HG02973 (cell line): ENCODE data around the gene CHAC2.
A peak's percentile ranks its signal among the peaks of the same experiment; 100 is the strongest.
"Not testable (repeated sequence)": the region's sequence is repeated elsewhere in the genome, so short reads cannot be mapped to it uniquely, and the experiment has no call there.

Experiments
- ATAC-seq: cut with Tn5 transposase; IDR thresholded peaks from one replicate; pipeline ENCODE4 v1.9.1; 2021; ENCODE audit warnings: moderate library complexity; ENCODE audit not compliant: unreplicated experiment

The CHAC2 gene

DNA sequence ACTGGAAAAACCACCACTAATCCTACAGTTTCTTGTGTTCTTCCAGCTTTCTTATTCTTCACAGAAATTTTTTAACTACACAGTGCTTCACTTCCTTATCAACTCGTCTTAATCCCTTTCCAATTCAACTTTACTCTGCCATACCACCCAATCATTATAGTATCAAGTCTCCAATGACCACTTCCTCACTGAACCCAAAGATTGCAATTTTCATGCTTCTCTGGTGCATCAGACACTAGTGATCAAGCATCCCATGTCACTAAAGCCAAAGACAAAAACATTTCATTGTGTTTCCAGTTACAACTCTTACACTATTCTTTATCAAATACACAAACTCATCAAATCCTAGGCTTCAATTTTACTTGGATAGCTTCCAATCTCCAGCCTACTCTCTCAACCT, 9.5 kb downstream of the CHAC2 start:
- ATAC-seq = no peak

DNA sequence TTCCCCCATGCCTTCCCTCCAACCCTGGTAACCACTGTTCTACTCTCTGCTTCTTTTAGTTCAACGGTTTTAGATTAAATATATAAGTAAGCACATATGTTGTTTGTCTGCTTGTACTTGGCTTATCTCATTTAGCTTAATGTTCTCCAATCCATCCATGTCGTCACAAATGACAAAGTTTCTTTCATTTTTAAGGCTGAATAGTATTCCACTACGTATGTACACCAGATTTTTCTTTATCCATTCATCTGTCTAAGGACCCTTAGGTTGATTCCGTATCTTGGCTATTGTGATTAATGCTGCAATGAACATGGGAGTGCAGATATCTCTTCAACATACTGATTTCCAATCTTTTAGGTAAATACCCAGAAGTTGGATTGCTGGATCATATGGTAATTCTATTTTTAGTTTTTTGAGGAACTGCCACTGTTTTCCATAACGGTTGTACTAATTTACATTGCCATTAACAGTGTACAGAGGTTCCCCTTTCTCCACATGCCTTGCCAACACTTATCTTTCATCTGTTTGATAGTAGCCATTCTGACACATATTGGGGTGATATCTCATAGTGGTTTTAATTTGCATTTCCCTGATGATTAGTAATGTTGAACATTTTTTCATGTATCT, 11.0 kb downstream of the CHAC2 start:
- ATAC-seq = no peak

DNA sequence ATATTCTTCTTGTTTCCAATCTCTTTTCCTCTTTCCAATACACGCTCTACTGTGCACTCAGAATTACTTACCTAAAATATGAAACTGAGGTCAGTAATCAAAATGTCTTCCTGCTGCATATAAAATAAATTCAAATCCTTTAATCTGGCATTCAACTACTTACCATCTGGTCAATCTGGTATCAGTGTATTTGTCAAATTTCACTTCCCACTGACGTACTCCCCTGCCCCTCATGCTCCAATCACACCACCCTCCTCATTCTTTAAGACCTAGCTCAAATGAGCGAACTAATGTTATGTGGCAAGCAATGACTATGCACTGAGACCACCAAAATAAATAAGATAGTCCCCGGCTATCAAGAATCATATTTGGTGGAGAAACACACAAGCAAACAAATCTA, 12.5 kb downstream of the CHAC2 start:
- no peak for ATAC-seq

DNA sequence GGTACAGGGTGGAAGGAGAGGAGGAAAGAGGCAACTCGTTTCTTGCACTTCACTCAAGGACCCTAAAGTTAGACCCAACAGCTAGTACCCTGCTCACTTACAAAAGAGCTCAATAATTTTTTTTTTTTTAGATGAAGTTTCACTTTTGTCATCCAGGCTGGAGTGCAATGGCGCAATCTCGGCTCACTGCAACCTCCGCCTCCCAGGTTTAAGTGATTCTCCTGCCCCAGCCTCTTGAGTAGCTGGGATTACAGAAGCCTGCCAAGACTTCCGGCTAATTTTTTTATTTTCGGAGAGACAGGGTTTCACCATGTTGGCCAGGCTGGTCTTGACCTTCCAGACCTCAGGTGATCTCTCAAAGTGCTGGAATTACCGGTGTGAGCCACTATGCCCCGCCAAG, 15.1 kb downstream of the CHAC2 start:
- no peak for ATAC-seq

DNA sequence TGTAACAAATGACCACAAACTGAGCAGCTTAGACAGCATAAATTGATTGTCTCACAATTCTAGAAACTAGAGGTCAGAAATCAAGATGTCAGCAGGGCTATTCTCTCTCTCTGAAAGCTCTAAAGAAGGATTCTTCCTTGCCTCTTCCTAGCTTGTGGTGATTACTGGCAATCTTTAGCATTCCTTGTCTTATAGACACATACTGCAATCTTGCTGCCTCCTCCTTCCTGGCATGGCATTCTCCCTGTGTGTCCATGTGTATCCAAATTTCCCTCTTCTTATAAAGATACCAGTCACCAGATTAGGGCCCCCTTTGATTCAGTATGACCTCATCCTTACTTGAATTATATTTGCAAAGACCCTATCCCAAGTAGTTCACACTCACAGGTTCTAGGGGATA, 16.8 kb downstream of the CHAC2 start:
- ATAC-seq = no peak

DNA sequence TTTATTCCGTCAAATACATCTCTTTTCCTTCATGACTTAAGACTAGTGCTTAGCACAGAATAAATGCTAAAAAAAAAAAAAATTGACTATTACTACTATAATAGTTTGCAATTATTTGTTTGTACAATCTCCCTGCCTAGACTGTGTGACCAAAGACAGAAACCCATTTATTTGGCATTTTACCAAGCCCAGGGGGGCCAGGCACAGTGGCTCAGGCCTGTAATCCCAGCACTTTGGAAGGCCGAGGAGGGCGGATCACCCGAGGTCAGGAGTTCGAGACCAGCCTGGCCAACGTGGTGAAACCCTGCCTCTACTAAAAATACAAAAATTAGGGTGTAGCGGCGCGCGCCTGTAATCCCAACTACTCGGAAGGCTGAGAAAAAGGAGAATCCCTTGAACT, 17.8 kb downstream of the CHAC2 start:
- ATAC-seq = no peak

DNA sequence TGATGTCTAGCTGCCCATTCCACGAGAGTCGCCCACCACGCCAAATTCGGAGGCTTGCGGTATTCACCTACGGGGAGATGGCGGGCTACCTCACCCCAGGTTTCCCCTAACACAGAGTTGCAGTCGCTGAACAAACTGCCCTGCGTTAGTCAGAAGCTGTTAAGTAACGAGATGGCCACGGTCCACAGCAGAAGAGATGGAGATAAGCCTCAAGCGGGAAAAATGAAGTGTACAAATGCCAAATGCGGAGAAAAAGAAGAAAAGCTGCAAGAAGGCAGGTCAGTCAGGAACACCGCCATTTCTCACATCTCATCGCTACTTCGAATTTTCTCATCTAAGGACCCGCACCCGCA, 18.7 kb downstream of the CHAC2 start:
- ATAC-seq = peak; percentile 21

DNA sequence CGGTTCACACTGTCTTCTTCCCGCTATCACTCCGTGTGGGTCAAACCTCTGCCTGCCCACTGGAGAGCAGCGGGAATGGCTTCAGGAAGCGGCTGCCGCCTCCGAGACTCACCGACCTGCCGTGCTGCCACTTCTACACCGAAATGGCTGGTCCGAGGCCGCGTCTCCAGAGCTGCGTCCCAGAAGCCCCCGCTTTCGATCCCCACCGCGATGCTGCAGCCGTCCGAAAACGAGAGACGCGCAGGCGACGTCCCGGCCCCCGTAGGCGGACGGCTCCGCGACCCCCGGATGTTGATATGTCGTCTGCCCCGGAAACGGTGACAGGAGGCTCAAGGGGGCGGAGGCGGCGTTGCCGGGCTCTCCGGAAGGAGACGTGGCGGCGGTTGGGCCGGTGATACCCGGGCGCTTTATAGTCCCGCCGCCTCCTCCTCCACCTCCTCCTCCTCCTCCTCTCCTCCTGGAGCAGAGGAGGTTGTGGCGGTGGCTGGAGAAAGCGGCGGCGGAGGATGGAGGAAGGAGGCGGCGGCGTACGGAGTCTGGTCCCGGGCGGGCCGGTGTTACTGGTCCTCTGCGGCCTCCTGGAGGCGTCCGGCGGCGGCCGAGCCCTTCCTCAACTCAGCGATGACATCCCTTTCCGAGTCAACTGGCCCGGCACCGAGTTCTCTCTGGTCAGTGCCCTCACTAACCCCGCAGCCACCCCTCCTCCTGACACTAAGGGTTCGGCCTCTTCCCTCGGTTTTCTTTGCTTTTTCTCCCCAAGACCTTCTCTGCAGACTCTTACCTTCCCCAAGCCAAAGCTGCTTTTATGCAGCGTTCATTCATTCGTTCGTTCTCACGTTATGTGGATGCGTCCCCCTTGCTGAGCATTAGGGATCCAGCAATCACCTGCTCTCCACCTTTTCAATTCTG, 19.4 kb downstream of the CHAC2 start, which contains the start of the genes ASB3 and ERLEC1:
Gene ASB3 (minus strand): TSS at position 249 of the 909 bp plus-strand sequence. CDS start 21,381 bp downstream, outside the sequence.
Gene ERLEC1 (plus strand): TSS at position 340 of the 909 bp plus-strand sequence. CDS start 167 bp downstream, at position 507.
- ATAC-seq = peak; percentile 91

DNA sequence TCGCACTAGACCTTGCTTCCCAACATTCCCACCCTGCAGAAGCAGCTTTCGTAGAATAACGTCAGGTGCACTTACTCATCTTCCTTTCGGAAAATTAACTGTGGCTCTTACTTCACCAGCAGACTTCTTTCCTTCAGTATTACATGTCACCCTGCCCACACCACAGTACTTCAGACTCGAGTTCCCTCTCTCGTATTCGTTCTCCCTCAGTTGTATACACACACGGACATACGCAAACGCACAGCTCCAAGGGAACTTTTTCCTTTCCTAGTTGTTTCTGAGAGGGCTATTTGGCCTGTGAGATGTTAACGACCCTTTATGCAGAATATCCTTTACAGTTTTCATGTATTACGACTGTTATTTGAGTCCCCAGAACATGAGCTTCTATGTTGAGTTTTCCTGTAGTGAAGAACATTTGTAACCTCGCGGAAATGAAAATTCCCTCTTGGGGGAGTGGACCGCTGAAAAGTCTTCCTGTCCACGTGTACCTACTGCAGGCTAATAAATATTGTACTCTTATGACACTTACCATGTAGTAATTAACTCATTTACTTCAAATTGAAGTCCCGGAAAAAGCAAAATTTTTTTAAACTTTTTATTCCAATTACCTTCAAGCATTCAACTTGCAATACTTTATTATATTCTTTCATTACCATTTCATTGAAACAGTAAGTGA, 20.1 kb downstream of the CHAC2 start:
- ATAC-seq = no peak

DNA sequence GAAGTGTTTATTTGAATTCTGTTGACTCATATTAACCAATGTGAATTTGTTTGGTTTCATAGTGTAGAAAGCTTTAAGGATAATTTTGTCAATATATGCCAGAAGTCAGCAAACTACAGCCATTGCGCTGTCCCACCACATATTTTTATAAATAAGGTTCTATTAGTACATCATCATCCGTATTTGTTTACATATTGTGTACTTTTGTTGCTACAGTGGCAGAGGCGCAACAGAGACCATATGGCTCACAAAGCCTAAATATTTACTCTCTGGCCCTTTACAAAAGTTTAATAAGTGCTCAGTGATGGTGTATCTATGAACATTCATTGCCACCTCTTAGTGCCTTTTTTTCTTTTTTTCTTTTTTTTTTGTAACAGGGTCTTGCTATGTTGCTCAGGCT, 25.7 kb downstream of the CHAC2 start:
- no peak for ATAC-seq

DNA sequence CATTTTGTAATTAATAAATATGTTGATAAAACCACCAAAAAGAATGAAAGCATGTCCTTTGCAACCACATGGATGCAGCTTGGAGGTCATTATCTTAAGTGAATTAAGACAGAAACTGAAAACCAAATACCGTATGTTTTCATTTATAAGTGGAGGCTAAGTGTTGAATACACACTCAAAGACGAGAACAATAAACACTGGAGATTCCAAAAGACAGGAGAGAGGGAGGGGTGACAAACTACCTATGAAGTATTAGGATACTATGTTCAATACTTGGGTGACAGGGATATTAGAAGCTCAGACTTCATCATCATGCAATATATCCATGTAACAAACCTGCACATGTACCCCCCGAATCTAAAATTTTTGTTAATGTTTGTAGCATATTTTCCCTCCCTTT, 26.2 kb downstream of the CHAC2 start:
- ATAC-seq = no peak

DNA sequence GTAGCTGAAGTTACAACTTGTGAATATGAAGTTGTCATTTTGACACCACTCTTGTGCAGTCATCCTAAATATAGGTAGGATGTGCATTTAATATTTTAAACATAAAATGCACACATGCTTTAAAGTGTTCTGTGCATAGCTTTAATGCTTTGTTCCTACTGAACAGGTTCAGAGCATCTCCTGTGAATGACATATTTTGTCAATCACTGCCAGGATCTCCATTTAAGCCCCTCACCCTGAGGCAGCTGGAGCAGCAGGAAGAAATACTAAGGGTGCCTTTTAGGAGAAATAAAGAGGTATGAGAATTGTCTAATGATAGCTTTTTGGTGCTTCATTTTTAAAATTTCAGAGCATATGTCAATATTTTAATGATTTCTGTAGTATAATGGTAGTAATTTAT, 33.9 kb downstream of the CHAC2 start:
- no peak for ATAC-seq

DNA sequence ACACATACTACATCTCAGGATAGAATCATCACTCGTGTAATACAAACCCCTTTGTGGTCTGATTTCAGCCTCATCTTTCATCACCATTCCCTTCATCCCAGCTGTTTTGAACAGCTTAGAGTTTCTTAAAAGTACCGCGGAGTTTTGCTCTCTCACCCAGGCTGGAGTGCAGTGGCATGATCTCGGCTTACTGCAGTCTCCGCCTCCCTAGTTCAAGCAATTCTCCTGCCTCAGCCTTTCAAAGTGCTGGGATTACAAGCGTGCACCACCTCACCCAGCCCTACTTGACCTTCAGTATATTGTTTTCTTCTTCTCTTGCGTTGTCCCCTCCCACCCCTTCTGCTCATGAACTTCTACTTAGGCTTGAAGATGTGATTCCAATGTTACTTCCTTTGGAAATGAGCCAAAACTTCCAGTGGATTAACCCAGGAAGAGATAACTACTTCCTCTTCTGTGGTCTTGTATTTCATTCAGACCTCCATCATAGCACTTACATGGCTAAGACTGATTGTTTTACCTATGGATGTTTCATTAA, 35.1 kb downstream of the CHAC2 start:
- no peak for ATAC-seq

DNA sequence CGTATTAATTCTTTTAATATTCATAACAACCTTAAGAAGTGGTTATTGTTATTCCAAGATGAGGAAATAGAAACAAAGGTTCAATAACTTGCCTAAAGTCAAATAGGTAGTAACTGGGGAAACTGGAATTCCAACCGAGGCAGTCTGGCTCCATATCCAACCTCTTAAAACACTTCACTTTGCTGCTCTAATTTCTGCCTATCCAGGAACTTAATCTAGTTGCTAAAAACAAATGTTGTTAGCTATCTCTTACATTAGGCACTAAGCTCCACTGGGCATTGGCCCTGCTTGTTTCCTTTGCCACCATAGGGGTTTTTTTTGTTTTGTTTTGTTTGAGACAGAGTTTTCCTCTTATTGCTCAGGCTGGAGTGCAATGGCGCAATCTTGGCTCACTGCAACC, 44.0 kb downstream of the CHAC2 start:
- no peak for ATAC-seq

DNA sequence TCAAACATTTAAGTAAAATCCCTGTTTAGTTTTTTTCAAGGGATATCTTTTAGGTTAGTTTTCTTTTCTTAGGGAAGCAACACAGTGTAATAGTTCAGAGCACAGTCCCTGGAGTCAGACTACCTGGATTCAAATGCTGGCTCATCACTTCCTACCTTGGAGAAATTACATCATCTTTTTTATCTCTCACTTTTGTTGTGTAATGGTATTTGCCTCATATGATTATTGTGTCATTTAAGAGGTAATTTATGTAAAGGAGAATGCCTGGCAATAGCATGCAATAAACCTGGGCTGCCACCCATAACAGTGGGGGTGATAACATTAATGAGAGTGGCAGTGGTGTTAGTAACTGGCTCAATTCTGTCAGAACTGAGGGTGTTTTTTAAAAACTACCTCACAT, 45.5 kb downstream of the CHAC2 start:
- no peak for ATAC-seq

DNA sequence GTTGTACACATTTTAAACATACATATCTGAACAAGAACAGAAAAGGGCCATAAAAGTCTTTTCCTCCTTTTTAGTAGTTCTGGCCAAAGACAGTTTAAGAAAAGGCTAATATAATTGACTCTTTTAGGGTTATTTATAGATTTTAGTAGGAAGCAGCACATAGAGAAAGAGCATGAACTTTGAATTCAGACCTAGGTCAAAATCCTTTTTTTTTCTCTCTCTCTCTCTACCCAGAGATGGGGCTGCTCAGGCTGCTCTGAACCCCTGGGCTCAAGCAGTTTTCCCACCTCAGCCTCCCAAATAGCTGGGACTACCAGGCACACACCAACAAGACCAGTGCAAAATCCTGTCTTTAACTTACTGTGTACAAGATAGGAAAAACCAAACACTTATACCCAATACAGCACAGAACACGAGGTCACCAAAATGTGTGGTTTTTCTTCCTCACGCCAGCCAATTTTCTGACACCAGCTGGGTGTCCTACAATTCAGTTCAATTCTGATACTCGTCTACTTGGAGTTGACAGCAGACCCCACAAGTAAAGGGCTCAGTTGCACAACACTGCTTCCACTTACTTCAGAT, 51.3 kb downstream of the CHAC2 start:
- ATAC-seq = no peak

DNA sequence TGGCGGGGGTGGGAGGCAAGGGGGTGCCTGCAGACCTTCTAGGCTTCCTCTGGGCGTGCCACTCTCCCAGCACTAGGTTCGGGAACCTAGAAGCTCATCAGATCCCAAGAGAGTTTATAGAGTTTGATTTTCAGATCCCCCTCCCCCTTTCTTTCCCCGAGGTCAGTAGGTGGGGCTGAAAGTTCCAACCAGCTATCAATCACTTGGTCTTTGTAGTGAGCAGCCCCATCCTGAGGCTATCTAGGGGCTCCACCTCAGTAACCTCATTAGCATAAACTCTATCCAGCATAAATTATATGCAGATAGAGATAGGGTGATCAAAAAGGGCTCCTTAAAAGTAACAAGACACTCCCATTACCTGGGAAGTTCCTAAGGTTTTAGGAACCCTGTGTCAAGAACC, 52.0 kb downstream of the CHAC2 start:
- no peak for ATAC-seq

DNA sequence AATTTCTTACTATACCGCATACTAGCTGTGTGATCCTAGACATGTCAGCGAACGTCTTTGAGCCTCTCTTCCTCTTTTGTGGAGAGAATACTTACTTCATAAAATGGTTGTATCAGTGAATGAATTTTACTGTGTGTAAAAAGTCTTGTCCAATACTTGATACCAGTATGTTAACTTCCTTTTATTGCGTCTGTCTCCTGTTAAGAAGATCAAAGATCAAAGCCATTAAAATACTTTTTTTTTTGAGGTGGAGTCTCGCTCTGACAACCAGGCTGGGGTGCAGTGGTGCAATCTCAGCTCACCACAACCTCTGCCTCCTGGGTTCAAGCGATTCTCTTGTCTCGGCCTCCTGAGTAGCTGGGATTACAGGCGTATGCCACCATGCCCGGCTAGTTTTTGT, 52.4 kb downstream of the CHAC2 start:
- no peak for ATAC-seq

DNA sequence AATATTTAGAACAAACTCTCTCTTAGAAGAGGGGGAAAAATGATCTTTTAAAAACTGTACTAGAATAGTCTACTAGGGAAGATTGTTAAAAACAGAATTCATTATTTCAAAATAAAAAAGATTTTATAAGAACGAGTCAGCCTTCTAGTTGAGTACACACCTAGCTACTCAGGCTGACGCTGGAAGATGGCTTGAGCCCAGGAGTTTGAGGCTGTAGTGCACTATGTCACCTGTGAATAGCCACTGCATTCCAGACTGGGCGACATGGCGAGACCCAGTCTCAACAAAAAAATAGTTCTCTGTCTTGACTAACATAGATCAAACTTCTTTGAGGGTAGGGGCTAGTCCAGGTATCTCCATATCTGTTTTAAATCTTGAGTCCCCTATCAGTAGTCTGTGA, 53.1 kb downstream of the CHAC2 start:
- ATAC-seq = no peak

DNA sequence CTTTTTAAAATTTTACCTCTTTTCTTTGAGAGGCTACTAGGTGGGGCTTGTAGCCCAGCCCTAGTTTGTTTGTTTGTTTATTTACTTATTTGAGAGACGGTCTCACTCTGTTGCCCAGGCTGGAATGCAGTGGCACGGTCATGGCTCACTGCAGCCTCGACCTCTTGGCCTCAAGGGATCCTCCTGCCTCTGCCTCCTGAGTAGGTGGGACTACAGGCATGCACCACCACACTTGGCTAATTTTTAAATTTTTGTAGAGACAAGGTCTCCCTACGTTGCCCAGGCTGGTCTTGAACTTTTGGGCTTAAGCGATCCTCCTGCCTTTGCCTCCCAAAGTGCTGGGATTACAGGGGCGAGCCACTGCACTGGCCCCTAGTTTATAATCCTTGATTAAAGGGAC, 54.2 kb downstream of the CHAC2 start:
- ATAC-seq = no peak

DNA sequence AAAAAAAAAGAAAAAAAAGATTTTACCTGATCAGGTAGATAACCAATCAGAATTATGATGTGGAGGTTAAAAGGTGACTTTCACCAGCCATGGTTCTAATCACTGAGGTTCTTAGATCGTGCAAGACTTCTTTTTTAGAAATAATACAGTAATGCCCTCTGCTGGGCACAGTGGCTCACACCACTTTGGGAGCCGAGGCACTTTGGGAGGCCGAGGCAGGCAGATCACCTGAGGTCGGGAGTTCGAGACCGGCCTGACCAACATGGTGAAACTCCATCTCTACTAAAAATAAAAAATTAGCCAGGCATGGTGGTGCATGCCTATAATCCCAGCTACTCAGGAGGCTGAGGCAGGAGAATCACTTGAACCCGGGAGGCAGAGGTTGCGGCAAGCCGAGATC, 56.0 kb downstream of the CHAC2 start:
- not testable (repeated sequence) for ATAC-seq
